ENCODE measurements around the gene IL17B. TPM values are rescaled to one million over a fixed set of nuclear protein-coding genes. Genes with fewer than 3 reads are reported as not detected.

The IL17B gene, protein sequence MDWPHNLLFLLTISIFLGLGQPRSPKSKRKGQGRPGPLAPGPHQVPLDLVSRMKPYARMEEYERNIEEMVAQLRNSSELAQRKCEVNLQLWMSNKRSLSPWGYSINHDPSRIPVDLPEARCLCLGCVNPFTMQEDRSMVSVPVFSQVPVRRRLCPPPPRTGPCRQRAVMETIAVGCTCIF
- polyA plus RNA-seq (not detected in 3 replicates), polyA minus RNA-seq (not detected in 3 replicates)
- not detected for polyA plus RNA-seq (2011; ENCODE audit: low read depth)
- not detected in 2 replicates for polyA plus RNA-seq (2011; cell fraction: cytosol; rRNA removed)
- not detected in 2 replicates for polyA plus RNA-seq (2011; cell fraction: nucleus; rRNA removed)
- polyA plus RNA-seq (2012; ENCODE audit: low replicate concordance), result not detected in 2 replicates
- not detected for polyA minus RNA-seq (2011; cell fraction: cytosol; rRNA and poly(A)+ RNA removed)
- not detected in 2 replicates for polyA minus RNA-seq (2011; cell fraction: nucleus; rRNA and poly(A)+ RNA removed)

GRCh38 chr5:149379177-149379761 is at the start of gene IL17B:
TSS of gene IL17B (minus strand) at chr5:149379292. CDS start at chr5:149379225, 67 bp downstream.
- H3K27me3 ChIP-seq (ENCODE audit: control insufficient read depth, extremely low read depth, insufficient read depth, low read length), result no peaks in the 10 kb centered on the region
- H3K36me3 ChIP-seq (ENCODE audit: control insufficient read depth in 2 of 2, extremely low read depth in 1 of 2, insufficient read depth in 2 of 2, low read length in 2 of 2), result no peaks in the 10 kb centered on the region
- dilution Hi-C loops (cut with MboI; ENCODE audit: extremely low pct_ligation_motif_present, low sequenced_read_pairs), result no loop called here
- FAIRE-seq (no peak), DNase-seq (ENCODE audit: low read depth, low spot score) (no peak)
- no peaks in the 10 kb centered on the region for H3K9me1 ChIP-seq (ENCODE audit: control insufficient read depth, extremely low read depth, insufficient read depth, low read length)
- H3K27ac ChIP-seq (ENCODE audit: control insufficient read depth, insufficient read depth, low read length), result no peak within 1 kb of the TSS
- no peak within 1 kb of the TSS for H3K9ac ChIP-seq (ENCODE audit: control insufficient read depth, extremely low read depth, insufficient read depth, low read length)
- peaks cover 4% of the 10 kb centered on the region for H3K4me1 ChIP-seq (ENCODE audit: control insufficient read depth, extremely low read depth, insufficient read depth, low read length)
- H4K20me1 ChIP-seq (ENCODE audit: control insufficient read depth, extremely low read depth, insufficient read depth, low read length), result no peaks in the 10 kb centered on the region
- no peak within 1 kb of the TSS for H3K4me3 ChIP-seq (ENCODE audit: control insufficient read depth in 2 of 3, extremely low read depth in 1 of 3, insufficient read depth in 2 of 3, low read depth in 1 of 3, low read length in 3 of 3)
- H3K9me3 ChIP-seq (ENCODE audit: control insufficient read depth, low read depth, low read length), result no peaks in the 10 kb centered on the region
- no peak within 1 kb of the TSS for H2AFZ ChIP-seq (ENCODE audit: control insufficient read depth, low read length)
- TF ChIP-seq EZH2 (IDR thresholded peaks at IDR 0.05; ENCODE audit: low read length), result no peak
- no peak for TF ChIP-seq CTCF (optimal IDR thresholded peaks at IDR 0.05 in 1 of 3, IDR thresholded peaks at IDR 0.05 in 1 of 3, conservative IDR thresholded peaks at IDR 0.05 in 1 of 3; ENCODE audit: extremely low read depth in 1 of 3, insufficient read depth in 2 of 3, low read length in 3 of 3)
- no peaks in the 10 kb centered on the region for H3K79me2 ChIP-seq (ENCODE audit: control insufficient read depth, insufficient read depth, low read length)
- no peak within 1 kb of the TSS for H3K4me2 ChIP-seq (ENCODE audit: control insufficient read depth, extremely low read depth, insufficient read depth, low read depth, low read length)

DNA sequence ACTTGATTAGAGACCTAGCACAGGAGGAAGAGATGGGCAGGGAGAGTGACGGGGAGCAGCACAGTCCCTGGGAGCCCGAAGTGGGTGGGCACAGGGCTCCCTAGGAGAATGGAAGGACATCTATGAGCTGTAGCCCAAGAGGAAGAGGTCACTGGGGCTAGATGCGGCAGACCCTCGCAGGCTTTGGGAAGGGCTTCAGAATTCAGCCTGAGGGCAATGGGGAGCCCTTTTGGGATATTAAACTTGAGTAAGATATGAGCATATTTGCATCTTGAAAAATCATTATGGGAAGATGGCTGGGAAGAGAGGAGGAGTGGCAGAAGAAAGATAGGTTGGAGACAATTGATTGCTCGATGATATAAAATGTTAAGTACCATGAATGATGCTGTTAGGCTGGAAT is 48.9 kb upstream of the IL17B start:
- TF ChIP-seq CTCF (optimal IDR thresholded peaks at IDR 0.05 in 1 of 3, IDR thresholded peaks at IDR 0.05 in 1 of 3, conservative IDR thresholded peaks at IDR 0.05 in 1 of 3; ENCODE audit: extremely low read depth in 1 of 3, insufficient read depth in 2 of 3, low read length in 3 of 3), result no peak
- TF ChIP-seq EZH2 (IDR thresholded peaks at IDR 0.05; ENCODE audit: low read length), result no peak
- no peak for FAIRE-seq
- H3K4me2 ChIP-seq (ENCODE audit: control insufficient read depth, extremely low read depth, insufficient read depth, low read depth, low read length), result no peak overlapping the region

More for the DNA sequence above, 48.9 kb upstream of the IL17B start:
- Histone ChIP-seq H2AFZ (ENCODE audit: control insufficient read depth, low read length) (no peak overlapping the region), H3K9me3 (ENCODE audit: control insufficient read depth, low read depth, low read length) (no peaks in the 10 kb centered on the region), H3K9me1 (ENCODE audit: control insufficient read depth, extremely low read depth, insufficient read depth, low read length) (no peaks in the 10 kb centered on the region), H3K9ac (ENCODE audit: control insufficient read depth, extremely low read depth, insufficient read depth, low read length) (no peak overlapping the region), H3K27me3 (ENCODE audit: control insufficient read depth, extremely low read depth, insufficient read depth, low read length) (no peaks in the 10 kb centered on the region), H3K4me1 (ENCODE audit: control insufficient read depth, extremely low read depth, insufficient read depth, low read length) (peaks cover 5% of the 10 kb centered on the region), H3K27ac (ENCODE audit: control insufficient read depth, insufficient read depth, low read length) (no peak overlapping the region), H3K36me3 (ENCODE audit: control insufficient read depth in 2 of 2, extremely low read depth in 1 of 2, insufficient read depth in 2 of 2, low read length in 2 of 2) (no peaks in the 10 kb centered on the region), H3K79me2 (ENCODE audit: control insufficient read depth, insufficient read depth, low read length) (no peaks in the 10 kb centered on the region), H3K4me3 (ENCODE audit: control insufficient read depth in 2 of 3, extremely low read depth in 1 of 3, insufficient read depth in 2 of 3, low read depth in 1 of 3, low read length in 3 of 3) (no peak overlapping the region), H4K20me1 (ENCODE audit: control insufficient read depth, extremely low read depth, insufficient read depth, low read length) (no peaks in the 10 kb centered on the region)
- no peak for DNase-seq (ENCODE audit: low read depth, low spot score)
- dilution Hi-C loops (cut with MboI; ENCODE audit: extremely low pct_ligation_motif_present, low sequenced_read_pairs), result no loop called here

Measured in keratinocyte (primary cell).